ENCODE data around the gene RNF157. TPM values are rescaled to one million over a fixed set of nuclear protein-coding genes. Genes with fewer than 3 reads are reported as not detected.
A peak's percentile ranks its signal among the peaks of the same experiment; 100 is the strongest.

RNF157 gene
- total and polyA plus RNA-seq, 2 experiments from 2014 or later, result 5.0 to 8.6 TPM

GRCh38 chr17:76174037-76174436 lies 66.3 kb downstream of the RNF157 start:
- H3K79me2 ChIP-seq, result no peaks in the 10 kb centered on the region
- no peak overlapping the region for H3K4me3 ChIP-seq
- no peak overlapping the region for H2AFZ ChIP-seq
- H3K9me3 ChIP-seq (ENCODE audit: low read depth), result no peaks in the 10 kb centered on the region
- peaks cover 8% of the 10 kb centered on the region for H3K4me1 ChIP-seq (ENCODE audit: insufficient read depth)
- H3K27ac ChIP-seq, result no peak overlapping the region
- no peaks in the 10 kb centered on the region for H3K36me3 ChIP-seq (replicated peaks; ENCODE audit: insufficient read depth, low read depth)
- peak overlapping the region; percentile 18 for H3K4me2 ChIP-seq
- TF ChIP-seq EZH2phosphoT487 (IDR thresholded peaks at IDR 0.05; ENCODE audit: low read depth, severe bottlenecking, unreplicated experiment) (no peak), EZH2 (IDR thresholded peaks at IDR 0.05; ENCODE audit: borderline replicate concordance) (no peak)
- DNase-seq (ENCODE audit: low spot score), result no peak
- H3K9me2 ChIP-seq (replicated peaks; ENCODE audit: insufficient read depth), result no peaks in the 10 kb centered on the region
- 46% methylated on average over 9 of the region's 9 CpGs for WGBS (ENCODE audit: low lambda C conversion rate, missing lambda C conversion rate)
- H4K20me1 ChIP-seq (ENCODE audit: insufficient read depth, poor library complexity, severe bottlenecking), result no peaks in the 10 kb centered on the region
- no peaks in the 10 kb centered on the region for H3K27me3 ChIP-seq

GRCh38 chr17:76173474-76173873 lies 66.8 kb downstream of the RNF157 start:
- H4K20me1 ChIP-seq (ENCODE audit: insufficient read depth, poor library complexity, severe bottlenecking), result no peaks in the 10 kb centered on the region
- no peaks in the 10 kb centered on the region for H3K9me2 ChIP-seq (replicated peaks; ENCODE audit: insufficient read depth)
- H2AFZ ChIP-seq, result no peak overlapping the region
- 87% methylated on average over 11 of the region's 11 CpGs for WGBS (ENCODE audit: low lambda C conversion rate, missing lambda C conversion rate)
- H3K79me2 ChIP-seq, result no peaks in the 10 kb centered on the region
- H3K36me3 ChIP-seq (replicated peaks; ENCODE audit: insufficient read depth, low read depth), result no peaks in the 10 kb centered on the region
- H3K27me3 ChIP-seq, result no peaks in the 10 kb centered on the region
- H3K27ac ChIP-seq, result no peak overlapping the region
- TF ChIP-seq EZH2 (IDR thresholded peaks at IDR 0.05; ENCODE audit: borderline replicate concordance), result no peak
- H3K4me3 ChIP-seq, result no peak overlapping the region
- no peaks in the 10 kb centered on the region for H3K9me3 ChIP-seq (ENCODE audit: low read depth)
- no peak overlapping the region for H3K4me2 ChIP-seq
- H3K4me1 ChIP-seq (ENCODE audit: insufficient read depth), result peaks cover 8% of the 10 kb centered on the region
- no peak for DNase-seq (ENCODE audit: low spot score)

GRCh38 chr17:76171706-76172105 lies 68.6 kb downstream of the RNF157 start:
- Histone ChIP-seq H3K27ac (no peak overlapping the region), H3K9me2 (replicated peaks; ENCODE audit: insufficient read depth) (no peaks in the 10 kb centered on the region), H3K4me1 (ENCODE audit: insufficient read depth) (peaks cover 8% of the 10 kb centered on the region), H3K27me3 (no peaks in the 10 kb centered on the region), H3K79me2 (no peaks in the 10 kb centered on the region), H2AFZ (no peak overlapping the region), H4K20me1 (ENCODE audit: insufficient read depth, poor library complexity, severe bottlenecking) (no peaks in the 10 kb centered on the region), H3K9me3 (ENCODE audit: low read depth) (no peaks in the 10 kb centered on the region), H3K4me3 (no peak overlapping the region), H3K4me2 (no peak overlapping the region), H3K36me3 (replicated peaks; ENCODE audit: insufficient read depth, low read depth) (no peaks in the 10 kb centered on the region)
- WGBS (ENCODE audit: low lambda C conversion rate, missing lambda C conversion rate), result 89% methylated on average over 4 of the region's 4 CpGs
- DNase-seq (ENCODE audit: low spot score), result no peak
- TF ChIP-seq EZH2phosphoT487 (IDR thresholded peaks at IDR 0.05; ENCODE audit: low read depth, severe bottlenecking, unreplicated experiment) (no peak), EZH2 (IDR thresholded peaks at IDR 0.05; ENCODE audit: borderline replicate concordance) (no peak), CTCF (IDR thresholded peaks at IDR 0.05; ENCODE audit: poor library complexity) (no peak)

GRCh38 chr17:76170114-76170513 lies 70.2 kb downstream of the RNF157 start:
- Histone ChIP-seq H3K4me3 (no peak overlapping the region), H2AFZ (no peak overlapping the region), H3K9me2 (replicated peaks; ENCODE audit: insufficient read depth) (no peaks in the 10 kb centered on the region), H3K4me1 (ENCODE audit: insufficient read depth) (peaks cover 8% of the 10 kb centered on the region), H3K27ac (no peak overlapping the region), H3K9me3 (ENCODE audit: low read depth) (no peaks in the 10 kb centered on the region), H3K4me2 (no peak overlapping the region), H3K79me2 (no peaks in the 10 kb centered on the region), H4K20me1 (ENCODE audit: insufficient read depth, poor library complexity, severe bottlenecking) (no peaks in the 10 kb centered on the region), H3K27me3 (no peaks in the 10 kb centered on the region), H3K36me3 (replicated peaks; ENCODE audit: insufficient read depth, low read depth) (no peaks in the 10 kb centered on the region)
- no peak for TF ChIP-seq CTCF (IDR thresholded peaks at IDR 0.05; ENCODE audit: poor library complexity)
- TF ChIP-seq EZH2phosphoT487 (IDR thresholded peaks at IDR 0.05; ENCODE audit: low read depth, severe bottlenecking, unreplicated experiment), result no peak
- no peak for TF ChIP-seq EZH2 (IDR thresholded peaks at IDR 0.05; ENCODE audit: borderline replicate concordance)
- DNase-seq (ENCODE audit: low spot score), result no peak
- WGBS (ENCODE audit: low lambda C conversion rate, missing lambda C conversion rate), result 93% methylated on average over 1 of the region's 1 CpG

Measured in hepatocyte (in vitro differentiated cells).